ENCODE results near the gene CADM3.

CADM3 gene

GRCh38 chr1:159175571-159175970 is 4.2 kb downstream of the CADM3 start:
- no peaks in the 10 kb centered on the region for H3K36me3 ChIP-seq
- no peak overlapping the region for H3K27ac ChIP-seq
- peaks cover 94% of the 10 kb centered on the region for H3K27me3 ChIP-seq (ENCODE audit: insufficient read depth, low read depth, severe bottlenecking)
- H3K9me3 ChIP-seq (ENCODE audit: severe bottlenecking) = peaks cover 6% of the 10 kb centered on the region
- H3K4me3 ChIP-seq (ENCODE audit: low read depth, low read length) = no peak overlapping the region
- no peak for DNase-seq
- TF ChIP-seq, protein P1, sequence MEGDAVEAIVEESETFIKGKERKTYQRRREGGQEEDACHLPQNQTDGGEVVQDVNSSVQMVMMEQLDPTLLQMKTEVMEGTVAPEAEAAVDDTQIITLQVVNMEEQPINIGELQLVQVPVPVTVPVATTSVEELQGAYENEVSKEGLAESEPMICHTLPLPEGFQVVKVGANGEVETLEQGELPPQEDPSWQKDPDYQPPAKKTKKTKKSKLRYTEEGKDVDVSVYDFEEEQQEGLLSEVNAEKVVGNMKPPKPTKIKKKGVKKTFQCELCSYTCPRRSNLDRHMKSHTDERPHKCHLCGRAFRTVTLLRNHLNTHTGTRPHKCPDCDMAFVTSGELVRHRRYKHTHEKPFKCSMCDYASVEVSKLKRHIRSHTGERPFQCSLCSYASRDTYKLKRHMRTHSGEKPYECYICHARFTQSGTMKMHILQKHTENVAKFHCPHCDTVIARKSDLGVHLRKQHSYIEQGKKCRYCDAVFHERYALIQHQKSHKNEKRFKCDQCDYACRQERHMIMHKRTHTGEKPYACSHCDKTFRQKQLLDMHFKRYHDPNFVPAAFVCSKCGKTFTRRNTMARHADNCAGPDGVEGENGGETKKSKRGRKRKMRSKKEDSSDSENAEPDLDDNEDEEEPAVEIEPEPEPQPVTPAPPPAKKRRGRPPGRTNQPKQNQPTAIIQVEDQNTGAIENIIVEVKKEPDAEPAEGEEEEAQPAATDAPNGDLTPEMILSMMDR (IDR thresholded peaks at IDR 0.05; ENCODE audit: low read depth, low read length) = no peak

DNA sequence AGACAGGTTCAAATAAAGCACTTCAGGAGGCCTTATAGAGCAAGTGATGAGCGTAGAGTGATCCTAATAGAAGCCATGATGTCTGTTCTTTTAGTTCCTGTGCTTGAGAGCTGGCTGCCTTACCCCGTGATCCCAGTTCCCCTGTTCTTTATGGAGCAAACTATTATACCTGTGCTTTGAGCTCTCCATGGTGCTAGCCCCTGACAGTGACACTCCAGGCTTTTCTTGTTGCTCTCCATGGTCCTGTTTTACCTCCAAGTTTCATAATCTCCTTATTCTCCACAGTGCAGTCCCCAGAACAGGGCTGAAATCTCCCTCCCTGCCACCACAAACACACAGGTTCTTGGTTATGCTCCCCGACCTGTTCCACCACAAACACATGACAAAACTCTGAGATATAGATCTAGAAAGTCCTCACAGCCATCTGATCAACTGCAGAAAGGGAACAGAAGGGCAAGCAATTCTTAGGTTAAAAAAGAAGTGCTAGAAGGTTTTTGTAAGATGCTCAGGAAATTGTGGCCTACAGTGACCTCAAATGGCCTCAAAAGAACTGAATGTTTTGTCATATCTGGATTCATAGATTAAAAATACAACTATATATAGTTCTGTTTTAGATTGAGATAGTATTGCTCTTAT is 6.0 kb downstream of the CADM3 start:
- no peak overlapping the region for H3K27ac ChIP-seq
- no peak for DNase-seq
- TF ChIP-seq, protein P1 (IDR thresholded peaks at IDR 0.05; ENCODE audit: low read depth, low read length) = no peak
- H3K36me3 ChIP-seq = no peaks in the 10 kb centered on the region
- H3K4me3 ChIP-seq (ENCODE audit: low read depth, low read length) = no peak overlapping the region
- peaks cover 95% of the 10 kb centered on the region for H3K27me3 ChIP-seq (ENCODE audit: insufficient read depth, low read depth, severe bottlenecking)
- no peaks in the 10 kb centered on the region for H3K9me3 ChIP-seq (ENCODE audit: severe bottlenecking)

- no peaks in the 10 kb centered on the region for H3K36me3 ChIP-seq
- TF ChIP-seq, protein P1 (IDR thresholded peaks at IDR 0.05; ENCODE audit: low read depth, low read length) = no peak
- no peak overlapping the region for H3K4me3 ChIP-seq (ENCODE audit: low read depth, low read length)
- peaks cover 95% of the 10 kb centered on the region for H3K27me3 ChIP-seq (ENCODE audit: insufficient read depth, low read depth, severe bottlenecking)
- no peak for DNase-seq
- no peak overlapping the region for H3K27ac ChIP-seq
- H3K9me3 ChIP-seq (ENCODE audit: severe bottlenecking) = no peaks in the 10 kb centered on the region
These were observed 8.5 kb downstream of the CADM3 start for GRCh38 chr1:159179906-159180305.

- H3K36me3 ChIP-seq = no peaks in the 10 kb centered on the region
- TF ChIP-seq, protein P1 (IDR thresholded peaks at IDR 0.05; ENCODE audit: low read depth, low read length) = no peak
- DNase-seq = no peak
- peaks cover 95% of the 10 kb centered on the region for H3K27me3 ChIP-seq (ENCODE audit: insufficient read depth, low read depth, severe bottlenecking)
- no peaks in the 10 kb centered on the region for H3K9me3 ChIP-seq (ENCODE audit: severe bottlenecking)
- H3K27ac ChIP-seq = no peak overlapping the region
- H3K4me3 ChIP-seq (ENCODE audit: low read depth, low read length) = no peak overlapping the region
These were observed 9.1 kb downstream of the CADM3 start for GRCh38 chr1:159180516-159180915.

- TF ChIP-seq, protein P1 (IDR thresholded peaks at IDR 0.05; ENCODE audit: low read depth, low read length) = no peak
- no peak for DNase-seq
- Histone ChIP-seq H3K36me3 (no peaks in the 10 kb centered on the region), H3K27ac (no peak overlapping the region), H3K9me3 (ENCODE audit: severe bottlenecking) (no peaks in the 10 kb centered on the region), H3K4me3 (ENCODE audit: low read depth, low read length) (no peak overlapping the region), H3K27me3 (ENCODE audit: insufficient read depth, low read depth, severe bottlenecking) (peaks cover 95% of the 10 kb centered on the region)
These were observed 10.1 kb downstream of the CADM3 start for GRCh38 chr1:159181328-159182024.

Data from WERI-Rb-1 (cell line).